HG03196 (cell line): ENCODE data around the gene GRIN3A.
A peak's percentile ranks its signal among the peaks of the same experiment; 100 is the strongest.
"Not testable (repeated sequence)": the region's sequence is repeated elsewhere in the genome, so short reads cannot be mapped to it uniquely, and the experiment has no call there.

Experiments used
- ATAC-seq: cut with Tn5 transposase; IDR thresholded peaks from one replicate; pipeline ENCODE4 v1.9.1; 2021; ENCODE audit not compliant: unreplicated experiment

GRIN3A gene

DNA sequence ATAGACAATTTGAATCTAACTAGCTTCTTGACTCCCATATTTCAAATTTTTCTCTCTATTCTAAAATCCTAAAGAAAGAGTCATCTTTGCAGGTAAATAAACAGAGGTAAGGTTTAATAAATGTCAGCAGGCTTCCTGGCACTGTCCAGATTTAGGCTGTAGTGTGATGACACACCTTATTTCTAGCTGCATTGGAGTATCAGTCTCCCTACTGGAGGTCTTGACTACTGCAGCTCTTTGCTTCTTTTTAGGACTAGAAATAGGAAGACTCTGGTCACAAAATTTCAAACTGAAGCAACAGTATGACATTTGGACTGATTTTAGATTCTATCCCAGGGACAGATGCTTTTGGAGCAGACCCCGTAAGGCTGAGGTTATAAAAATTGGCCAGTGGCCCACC, 103.0 kb downstream of the GRIN3A start:
- no peak for ATAC-seq

- no peak for ATAC-seq
Measured at GRCh38 chr9:101634741-101635409, 103.6 kb downstream of the GRIN3A start.

- no peak for ATAC-seq
Measured at GRCh38 chr9:101632611-101633010, 105.8 kb downstream of the GRIN3A start.

GRCh38 chr9:101631892-101632291, 106.6 kb downstream of the GRIN3A start:
- no peak for ATAC-seq

DNA sequence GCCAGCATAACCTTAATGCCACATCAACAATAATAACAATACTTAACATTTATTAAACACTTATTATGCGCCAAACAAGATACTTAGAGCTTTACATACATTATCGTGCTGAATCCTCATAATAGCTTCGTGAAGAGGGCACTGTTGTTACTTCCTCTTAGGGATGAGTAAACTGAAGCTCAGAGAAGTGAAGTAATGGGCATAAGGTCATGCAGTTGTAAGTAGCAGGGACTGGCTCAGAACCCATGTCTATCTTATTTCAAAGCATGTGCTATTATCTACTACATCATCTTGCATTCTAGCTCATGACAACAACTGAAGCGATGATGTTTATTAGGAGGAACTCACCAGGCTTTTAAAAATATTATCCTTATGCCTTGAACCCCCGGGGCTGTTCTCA, 108.8 kb downstream of the GRIN3A start:
- no peak for ATAC-seq

- ATAC-seq, result no peak
Measured at GRCh38 chr9:101628173-101628572, 110.3 kb downstream of the GRIN3A start.

GRCh38 chr9:101626295-101626694, 112.2 kb downstream of the GRIN3A start:
- peak; percentile 77 for ATAC-seq

DNA sequence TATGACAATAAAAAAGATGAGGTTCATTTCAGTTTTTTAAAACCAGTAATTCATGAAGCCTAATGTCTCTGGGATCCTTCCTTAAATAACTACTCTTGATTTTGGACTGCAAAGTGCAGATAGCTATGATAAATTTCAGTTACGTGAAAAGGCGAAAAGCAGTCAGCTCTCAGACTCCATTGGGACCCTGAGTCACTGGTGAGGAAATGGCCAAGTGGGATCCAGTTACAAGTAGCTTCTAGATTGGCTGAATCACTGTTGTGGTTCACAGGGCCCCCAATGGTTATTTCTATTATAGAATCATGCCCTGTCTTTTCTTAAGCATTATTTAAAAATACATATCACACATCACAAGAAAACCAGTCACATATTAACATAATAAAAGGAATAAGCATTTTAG, 112.6 kb downstream of the GRIN3A start:
- ATAC-seq, result no peak

DNA sequence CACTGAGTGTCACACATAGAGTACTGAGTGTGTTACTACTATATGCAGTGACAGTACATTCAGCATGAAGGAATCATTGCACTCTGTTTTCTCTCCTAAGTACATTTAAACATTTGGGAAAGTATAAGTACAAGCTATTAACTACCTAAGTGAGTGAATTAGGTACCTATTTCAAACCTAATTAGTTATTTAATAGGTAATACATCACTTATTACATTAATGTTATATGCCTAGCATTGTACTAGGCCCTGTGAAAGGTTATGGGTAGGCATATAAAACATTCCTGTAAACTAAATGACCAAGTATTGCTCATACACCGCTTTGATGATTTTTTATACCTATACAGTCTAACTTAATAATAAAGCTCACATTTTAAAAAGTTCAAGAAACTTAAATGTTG, 118.0 kb downstream of the GRIN3A start:
- ATAC-seq, result no peak

- ATAC-seq, result no peak
Measured at GRCh38 chr9:101618698-101619097, 119.7 kb downstream of the GRIN3A start.

- no peak for ATAC-seq
Measured at GRCh38 chr9:101605547-101605946, 132.9 kb downstream of the GRIN3A start.

DNA sequence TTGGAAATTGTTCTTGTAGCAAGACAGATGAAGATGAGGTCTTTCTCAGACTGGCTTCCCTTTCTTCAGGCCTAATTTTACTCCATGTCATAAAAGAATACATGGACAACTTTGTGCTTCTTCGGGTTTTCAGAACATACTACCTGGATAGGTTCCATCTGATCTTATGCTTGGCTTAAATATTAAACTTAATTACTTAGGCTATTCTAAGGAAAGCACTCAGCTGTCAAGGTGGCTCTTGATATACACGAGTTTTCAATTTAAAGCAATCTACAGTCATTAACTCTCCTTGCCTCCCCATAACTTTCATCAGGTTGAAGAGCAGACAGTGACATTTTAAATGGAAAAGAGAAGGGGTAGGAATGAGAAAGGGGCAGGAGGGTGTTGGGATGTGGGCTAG, 134.2 kb downstream of the GRIN3A start:
- ATAC-seq, result no peak

GRCh38 chr9:101601904-101602765, 136.3 kb downstream of the GRIN3A start:
- ATAC-seq, result no peak

DNA sequence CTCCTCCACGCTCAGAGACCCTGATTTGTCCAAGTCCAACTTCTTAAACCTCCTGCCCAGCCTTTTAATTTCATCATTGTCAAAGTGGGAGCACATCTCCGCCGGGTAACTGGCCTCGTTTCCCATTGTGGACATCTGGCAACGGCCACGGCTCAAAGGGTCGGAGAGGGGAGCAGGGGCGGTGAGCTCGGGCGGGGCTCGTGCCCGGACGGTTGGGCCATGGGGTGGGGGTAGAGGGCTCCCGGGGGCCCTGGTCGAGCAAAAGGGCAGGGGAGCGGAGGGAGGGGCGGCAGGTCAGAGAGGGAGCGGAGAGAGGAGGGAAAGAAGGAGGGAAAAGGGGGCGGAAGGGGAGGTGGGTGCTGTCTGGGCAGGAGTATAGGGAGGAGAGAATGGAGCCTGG, 143.7 kb downstream of the GRIN3A start, which contains the start of gene PPP3R2:
Gene PPP3R2, minus strand, starts transcription at position 174 of the 400 bp plus-strand sequence. Its CDS starts 48 bp downstream, at position 126.
- ATAC-seq, result no peak

- ATAC-seq, result no peak
Measured at GRCh38 chr9:101593345-101593744, 145.1 kb downstream of the GRIN3A start.

DNA sequence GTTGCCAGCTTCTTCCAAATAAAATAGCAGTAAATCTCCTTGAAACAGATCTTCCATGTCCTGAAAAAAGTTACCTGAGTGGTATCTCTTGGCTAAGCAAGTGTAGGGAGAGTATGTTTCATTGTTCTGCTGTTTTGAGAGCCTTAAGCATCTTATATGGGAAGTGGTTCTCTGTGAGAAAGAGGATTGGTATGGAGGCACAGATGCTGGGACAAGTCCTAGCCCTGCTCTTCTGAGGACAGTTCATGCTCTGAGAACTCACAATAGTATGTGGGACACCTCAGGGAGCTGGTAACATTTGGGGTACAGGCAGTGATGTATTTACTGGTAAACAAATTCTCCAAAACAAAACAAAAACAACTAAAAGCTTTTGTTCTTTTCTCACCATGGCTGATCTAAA, 145.7 kb downstream of the GRIN3A start:
- ATAC-seq, result no peak

DNA sequence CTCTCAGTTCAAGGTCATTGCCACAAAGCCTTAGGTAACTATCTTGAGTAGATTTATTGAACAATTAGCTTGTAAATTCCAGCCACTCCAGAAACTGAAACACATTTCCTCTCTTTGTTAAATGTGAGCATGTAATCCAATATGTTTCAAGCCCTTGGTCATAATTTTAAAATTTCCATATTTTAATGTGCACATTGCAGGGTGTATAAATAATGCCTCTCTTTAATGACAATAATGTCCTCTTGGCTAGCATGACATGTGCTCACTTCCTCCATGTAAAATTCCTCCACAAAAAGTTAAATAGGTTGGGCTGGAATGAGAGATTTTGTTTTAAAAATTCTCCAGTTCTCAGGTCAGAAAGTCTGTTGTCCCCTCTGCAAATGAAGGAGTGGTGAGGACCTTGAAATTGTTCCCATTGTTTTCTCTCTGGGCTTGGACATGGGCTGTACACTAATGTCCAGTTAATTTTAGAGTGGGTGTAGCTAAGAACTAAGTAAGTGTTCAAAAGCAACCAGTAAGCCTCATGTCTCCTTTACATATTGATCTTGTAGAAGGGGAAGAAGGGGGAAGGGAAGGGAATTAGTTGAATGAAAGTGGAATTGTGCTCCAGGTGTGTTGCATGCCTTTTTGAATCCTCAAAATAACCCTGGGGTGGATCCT, 146.5 kb downstream of the GRIN3A start:
- ATAC-seq, result no peak

DNA sequence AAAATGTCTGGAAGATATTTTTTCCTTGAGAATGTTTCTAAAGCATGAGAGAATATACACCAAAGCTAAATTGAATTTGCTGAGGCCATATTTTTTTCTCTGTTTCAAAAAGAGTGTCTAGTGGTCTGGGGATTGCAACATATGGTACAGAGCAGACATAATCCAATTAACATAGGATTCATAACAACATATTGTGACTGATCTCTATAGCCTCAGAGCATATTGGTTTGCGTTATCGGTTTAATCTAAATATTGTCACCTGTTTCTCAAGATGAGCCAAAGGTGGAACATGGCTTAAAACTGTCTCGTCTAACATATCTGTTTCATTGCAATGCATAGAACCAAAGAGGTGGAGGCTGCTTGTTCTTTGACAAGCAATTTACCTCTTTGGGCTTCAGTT, 147.5 kb downstream of the GRIN3A start:
- no peak for ATAC-seq

DNA sequence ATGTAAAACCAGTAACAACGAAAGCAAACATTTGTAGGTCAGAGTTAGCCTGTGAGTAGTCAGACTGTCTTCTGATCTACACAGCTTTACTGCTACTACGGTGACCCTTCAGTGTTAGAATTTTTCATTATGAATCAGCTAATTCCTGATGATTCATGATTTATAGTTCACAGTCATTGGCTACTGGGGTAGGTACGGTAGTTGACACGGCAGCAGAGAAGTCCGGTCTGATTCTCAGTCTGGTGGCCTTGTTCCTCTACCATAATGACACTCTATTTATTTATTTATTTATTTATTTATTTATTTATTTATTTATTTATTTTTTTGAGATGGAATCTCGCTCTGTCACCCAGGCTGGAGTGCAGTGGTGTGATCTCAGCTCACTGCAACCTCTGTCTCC, 148.4 kb downstream of the GRIN3A start:
- ATAC-seq, result not testable (repeated sequence)

DNA sequence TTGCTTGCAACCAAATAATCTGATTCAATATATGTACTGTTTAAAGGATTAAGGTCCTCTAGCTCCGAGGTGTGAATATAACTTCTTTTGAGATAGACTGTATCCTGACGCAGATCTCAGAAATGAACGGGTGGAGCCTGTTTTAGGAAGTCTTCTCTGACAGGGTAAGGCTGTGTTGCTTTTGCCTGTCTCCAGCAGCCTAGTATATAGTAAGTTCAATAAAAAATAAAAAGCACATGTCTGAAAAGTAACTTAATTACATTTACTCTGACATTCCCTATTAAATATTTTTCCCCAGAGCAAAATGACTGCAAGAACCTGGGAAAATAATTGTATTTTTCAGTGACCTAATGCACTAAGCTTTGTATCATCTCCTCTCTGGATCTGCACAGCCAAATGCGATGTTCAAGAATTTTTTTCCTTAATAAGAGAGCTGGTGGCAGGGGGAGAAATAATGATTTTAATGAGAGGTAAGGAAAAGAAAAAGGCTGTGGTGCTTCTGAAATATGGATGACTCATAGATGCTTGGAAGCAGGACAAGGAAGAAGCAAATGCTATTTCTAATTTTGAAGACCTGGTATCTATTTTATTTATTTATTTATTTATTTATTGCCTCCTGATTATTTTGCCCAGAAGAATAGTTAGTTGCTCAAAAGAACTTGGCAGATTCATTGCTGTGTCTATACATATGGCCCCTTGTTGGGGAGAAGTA, 151.0 kb downstream of the GRIN3A start:
- no peak for ATAC-seq

DNA sequence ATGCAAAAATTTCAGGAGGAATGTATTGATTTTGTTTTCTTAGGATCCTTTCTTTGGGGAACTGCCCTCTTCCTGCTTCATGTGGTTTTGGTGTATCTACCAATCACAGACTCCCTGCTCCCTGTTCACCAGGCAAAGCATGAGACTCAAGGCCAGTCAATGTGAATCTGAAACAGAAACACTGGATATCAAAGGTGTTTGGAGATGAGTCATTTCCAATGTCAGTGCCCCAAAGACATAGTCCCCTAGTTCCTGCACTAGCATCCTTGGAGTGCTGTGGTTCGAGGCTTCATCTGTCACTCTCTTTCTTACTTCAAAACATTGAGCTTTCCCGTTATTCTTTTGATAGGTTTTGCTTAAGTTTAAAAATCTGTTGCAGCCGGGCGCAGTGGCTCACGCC, 151.8 kb downstream of the GRIN3A start:
- peak; percentile 90 for ATAC-seq
